ACHN (cell line): ENCODE results near the gene AMPD1.

Source experiments
- DNase-seq: peaks from one replicate; pipeline ENCODE4 v3.0.0-alpha.2; 2015
- in situ Hi-C: cut with HindIII; loops from 2 replicates; pipeline ENCODE4 v1.10.0; 2017; ENCODE audit warnings: low sequenced_read_pairs, low pct_ligation_motif_present, low pct_unique_long_range_greater_than_20kb

AMPD1 gene

GRCh38 chr1:114695430-114696058 lies at the start of gene AMPD1:
AMPD1 (minus strand) TSS chr1:114695546; CDS start chr1:114695471, 75 bp downstream.
- DNase-seq = no peak

GRCh38 chr1:114741963-114742746 lies 46.8 kb upstream of the AMPD1 start:
- in situ Hi-C loops = no loop called here
- no peak for DNase-seq

More at GRCh38 chr1:114695430-114696058, at the start of gene AMPD1:
- in situ Hi-C loops = no loop called here

- DNase-seq = no peak
- in situ Hi-C loops = no loop called here
Measured at GRCh38 chr1:114740331-114740730, 45.0 kb upstream of the AMPD1 start.

- in situ Hi-C loops = no loop called here
- no peak for DNase-seq
Measured at GRCh38 chr1:114737314-114737849, 42.0 kb upstream of the AMPD1 start.

- in situ Hi-C loops = no loop called here
- no peak for DNase-seq
Measured at GRCh38 chr1:114735479-114735878, 40.1 kb upstream of the AMPD1 start.

GRCh38 chr1:114729782-114730181 lies 34.4 kb upstream of the AMPD1 start:
- in situ Hi-C loops = no loop called here

GRCh38 chr1:114728553-114728952 lies 33.2 kb upstream of the AMPD1 start:
- in situ Hi-C loops = no loop called here
- DNase-seq = no peak

More at GRCh38 chr1:114729782-114730181, 34.4 kb upstream of the AMPD1 start:
- DNase-seq = no peak

GRCh38 chr1:114725230-114725629 lies 29.9 kb upstream of the AMPD1 start:
- in situ Hi-C loops = no loop called here

GRCh38 chr1:114723915-114724314 lies 28.6 kb upstream of the AMPD1 start:
- DNase-seq = no peak
- in situ Hi-C loops = no loop called here

More at GRCh38 chr1:114725230-114725629, 29.9 kb upstream of the AMPD1 start:
- DNase-seq = no peak

GRCh38 chr1:114723457-114723856 lies 28.1 kb upstream of the AMPD1 start:
- no peak for DNase-seq

GRCh38 chr1:114720492-114720891 lies 25.1 kb upstream of the AMPD1 start:
- in situ Hi-C loops = no loop called here

More at GRCh38 chr1:114723457-114723856, 28.1 kb upstream of the AMPD1 start:
- in situ Hi-C loops = no loop called here

GRCh38 chr1:114719424-114719787 lies 24.1 kb upstream of the AMPD1 start:
- DNase-seq = peak; percentile 16
- in situ Hi-C loops = no loop called here

More at GRCh38 chr1:114720492-114720891, 25.1 kb upstream of the AMPD1 start:
- DNase-seq = no peak

- peak; percentile 33 for DNase-seq
Measured at GRCh38 chr1:114718661-114719423, 23.5 kb upstream of the AMPD1 start.

GRCh38 chr1:114716304-114717170 lies 21.2 kb upstream of the AMPD1 start, which contains the start of gene NRAS:
NRAS (minus strand) TSS chr1:114716771; CDS start chr1:114716160, 611 bp downstream.
- peak; percentile 91 for DNase-seq
- in situ Hi-C loops = no loop called here

More at GRCh38 chr1:114718661-114719423, 23.5 kb upstream of the AMPD1 start:
- in situ Hi-C loops = no loop called here

GRCh38 chr1:114715952-114716303 lies 20.6 kb upstream of the AMPD1 start:
- DNase-seq = peak; percentile 1
- in situ Hi-C loops = no loop called here

- in situ Hi-C loops = no loop called here
- no peak for DNase-seq
Measured at GRCh38 chr1:114712977-114713376, 17.6 kb upstream of the AMPD1 start.

GRCh38 chr1:114710360-114710759 lies 15.0 kb upstream of the AMPD1 start:
- no peak for DNase-seq
- in situ Hi-C loops = no loop called here

- in situ Hi-C loops = no loop called here
- DNase-seq = no peak
Measured at GRCh38 chr1:114707604-114708003, 12.3 kb upstream of the AMPD1 start.
